B cell (primary cell): ENCODE data around the gene ZDHHC24. TPM values are rescaled to one million over a fixed set of nuclear protein-coding genes. Genes with fewer than 3 reads are reported as not detected.

Experiments used
- ATAC-seq: fragments of 200-7000 bp; cut with Tn5 transposase; one replicate; pipeline ENCODE4 v1.10.0; 2021; ENCODE audit warnings: low read depth, mild to moderate bottlenecking, moderate number of reproducible peaks, moderate library complexity
- CTCF ChIA-PET: fragments of 350-600 bp; sonication (Branson Sonifier 250); formaldehyde crosslinking; loops from one replicate; lab custom pipeline; 2021; ENCODE audit warnings: antibody characterized with exemption, inconsistent platforms; lab: Charles Lee
- POLR2A ChIA-PET: fragments of 350-600 bp; sonication (Branson Sonifier 250); formaldehyde crosslinking; loops from one replicate; lab custom pipeline; 2021; ENCODE audit warnings: antibody characterized with exemption; lab: Charles Lee
- DNase-seq: peaks from one replicate; pipeline ENCODE4 v3.0.0; 2013
- H2AFZ ChIP-seq: 2 replicates; pipeline ENCODE4 v1.6.1; 2012; ENCODE audit warnings: mild to moderate bottlenecking, low read depth, low read length; ENCODE audit not compliant: insufficient read depth, poor library complexity, severe bottlenecking
- H3K27ac ChIP-seq, 2 donors: 1 replicate in 1 of 2; 2 replicates in 1 of 2; pipeline ENCODE4 v1.5.1; 2012 to 2013; ENCODE audit warnings: low read length in 2 of 2, mild to moderate bottlenecking in 2 of 2, moderate library complexity in 1 of 2
- H3K27me3 ChIP-seq, 4 experiments: fragments of 200-600 bp in 1 of 4; sonication (generic) in 1 of 4; replicated peaks in 1 of 4; 1 replicate in 2 of 4; 2 replicates in 2 of 4; pipeline versions ENCODE4 v1.6.1 to v1.7.0; 2013 to 2016; ENCODE audit warnings: low read length in 3 of 4, mild to moderate bottlenecking in 2 of 4, mixed read lengths in 1 of 4, moderate library complexity in 1 of 4; ENCODE audit not compliant: insufficient read depth in 4 of 4, control insufficient read depth in 3 of 4; ENCODE audit errors: control extremely low read depth in 1 of 4
- H3K36me3 ChIP-seq, 2 experiments: replicated peaks in 1 of 2; 1 replicate in 1 of 2; 2 replicates in 1 of 2; pipeline versions ENCODE4 v1.6.1 to v1.7.1; 2013; ENCODE audit warnings: low read length in 1 of 2; ENCODE audit not compliant: insufficient read depth in 2 of 2, control insufficient read depth in 1 of 2; ENCODE audit errors: control extremely low read depth in 1 of 2, extremely low read depth in 1 of 2
- H3K4me1 ChIP-seq, 2 donors: fragments of 200-600 bp in 1 of 2; sonication (generic) in 1 of 2; 1 replicate in 1 of 2; 2 replicates in 1 of 2; pipeline versions ENCODE4 v1.5.1 to v1.6.1; 2013 to 2017; ENCODE audit warnings: low read length in 2 of 2; ENCODE audit not compliant: control insufficient read depth in 2 of 2, insufficient read depth in 2 of 2
- H3K4me2 ChIP-seq: replicated peaks from 2 replicates; pipeline ENCODE3; 2012; ENCODE audit warnings: mild to moderate bottlenecking, low read depth, low read length; ENCODE audit not compliant: poor library complexity, severe bottlenecking
- H3K4me3 ChIP-seq, 5 experiments: fragments of 200-600 bp in 1 of 5; sonication (generic) in 1 of 5; 1 replicate in 3 of 5; 2 replicates in 2 of 5; pipeline versions ENCODE4 v1.5.1 to v1.7.0; 2011 to 2016; ENCODE audit warnings: low read length in 4 of 5, mild to moderate bottlenecking in 4 of 5, low read depth in 2 of 5, control low read depth in 1 of 5, moderate library complexity in 1 of 5; ENCODE audit not compliant: insufficient read depth in 1 of 5; ENCODE audit errors: control extremely low read depth in 1 of 5, extremely low read depth in 1 of 5
- H3K79me2 ChIP-seq: fragments of 200-600 bp; sonication (generic); one replicate; pipeline ENCODE4 v1.6.0; 2016; ENCODE audit warnings: low read length; ENCODE audit not compliant: control insufficient read depth, insufficient read depth
- H3K9ac ChIP-seq: fragments of 200-600 bp; sonication (generic); 2 replicates; pipeline ENCODE4 v1.6.1; 2017; ENCODE audit warnings: mild to moderate bottlenecking, low read length, moderate library complexity
- H3K9me3 ChIP-seq, 3 donors: one replicate each; pipeline versions ENCODE4 v1.6.1 to v1.7.1; 2013; ENCODE audit warnings: low read length in 2 of 3; ENCODE audit not compliant: control insufficient read depth in 2 of 3, insufficient read depth in 1 of 3; ENCODE audit errors: control extremely low read depth in 1 of 3
- H4K20me1 ChIP-seq: 2 replicates; pipeline ENCODE4 v1.6.0; 2012; ENCODE audit warnings: mild to moderate bottlenecking, low read length; ENCODE audit not compliant: insufficient read depth, control insufficient read depth, poor library complexity, severe bottlenecking
- H3K27ac Mint-ChIP-seq: one replicate; pipeline ENCODE4 v1.8.0; 2021; ENCODE audit warnings: mixed read lengths
- H3K27me3 Mint-ChIP-seq: one replicate; pipeline ENCODE4 v1.8.0; 2021; ENCODE audit warnings: mixed read lengths
- H3K4me1 Mint-ChIP-seq: one replicate; pipeline ENCODE4 v1.8.0; 2021; ENCODE audit warnings: mixed read lengths
- H3K4me3 Mint-ChIP-seq: one replicate; pipeline ENCODE4 v1.8.0; 2021; ENCODE audit warnings: mixed read lengths
- H3K9me3 Mint-ChIP-seq: one replicate; pipeline ENCODE4 v1.8.0; 2022; ENCODE audit warnings: mixed read lengths; ENCODE audit not compliant: insufficient read depth
- CTCF ChIP-seq: fragments of 200-600 bp; IDR thresholded peaks from one replicate; pipeline ENCODE4 v1.8.0; 2022; ENCODE audit warnings: antibody characterized with exemption, mild to moderate bottlenecking
- EZH2 ChIP-seq: IDR thresholded peaks from 2 replicates; pipeline ENCODE4 v1.6.1; 2012; ENCODE audit warnings: borderline replicate concordance, low read depth, mild to moderate bottlenecking, moderate library complexity, low read length; ENCODE audit not compliant: insufficient read depth, poor library complexity, severe bottlenecking
- WGBS: methylation state at CpG from one replicate; pipeline ENCODE4 v1.1.5; 2013; ENCODE audit warnings: missing lambda C conversion rate; ENCODE audit not compliant: insufficient coverage; 5-methylcytosine and 5-hydroxymethylcytosine counted together
- intact Hi-C: fragments of 100-400 bp; cut with micrococcal nuclease; formaldehyde crosslinking; loops from one replicate; pipeline ENCODE4 v1.10.0; 2022
- polyA plus RNA-seq: library from polyadenylated mRNA; depleted of rRNA; stranded (reverse); fragments of >200 nt; gene quantifications from 2 replicates; pipeline ENCODE4 v1.2.3, GENCODE V29; 2012
- total RNA-seq, 2 donors: library from RNA; stranded (reverse); fragments of 120-200 nt in 1 of 2; gene quantifications; 1 replicate in 1 of 2; 2 replicates in 1 of 2; pipeline versions ENCODE4 v1.2.3 to v1.2.4, GENCODE V29; 2013 to 2022

ZDHHC24 gene
- total and polyA plus RNA-seq, 2 donors (not counting 1 experiment from before 2014, with no cell fraction given), result 29.7 to 32.6 TPM

DNA sequence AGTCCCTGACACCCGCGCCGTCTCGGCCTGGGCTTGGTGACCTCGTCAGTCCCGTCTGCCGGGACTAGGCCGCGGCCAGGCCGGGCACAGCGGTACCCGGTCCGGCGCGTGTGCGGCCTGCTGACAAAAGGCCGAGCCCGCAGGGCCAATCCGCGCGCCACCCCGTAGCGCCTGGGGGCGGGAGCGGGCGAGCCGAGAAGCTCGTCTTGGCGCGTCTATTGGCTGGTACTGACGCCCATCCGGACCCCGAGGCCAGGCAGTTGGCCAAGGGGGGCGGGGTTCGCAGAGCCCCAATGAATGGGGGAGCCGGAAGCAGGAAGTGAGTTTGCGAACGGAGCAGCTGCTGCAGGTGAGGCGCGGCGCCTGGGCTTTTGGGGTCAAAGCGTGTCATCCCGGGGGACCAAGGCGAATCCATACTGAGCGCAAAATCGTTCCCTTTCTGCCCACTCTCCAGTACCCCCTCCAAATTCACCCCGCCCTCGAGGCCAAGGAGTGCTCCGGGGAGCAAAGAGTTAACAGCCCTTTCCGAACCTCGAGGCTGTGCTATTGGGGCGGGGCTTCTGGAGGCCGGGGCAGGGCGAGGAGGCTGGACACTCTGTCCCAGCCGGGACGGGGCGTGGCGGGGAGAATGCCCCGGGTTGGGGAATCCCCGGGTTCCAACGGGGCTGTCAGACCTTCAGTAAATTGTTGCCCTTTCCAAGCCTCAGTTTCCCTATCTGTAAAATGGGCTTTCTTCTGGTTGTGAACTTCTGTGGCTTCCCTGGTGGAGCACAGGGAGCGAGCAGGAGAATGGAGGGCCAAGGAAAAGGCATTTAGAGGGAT is 65.5 kb downstream of the ZDHHC24 start, which contains the start of gene DPP3:
DPP3 (plus strand) TSS at position 318 of the 822 bp plus-strand sequence. CDS start 1,767 bp downstream, outside the sequence.
- peaks cover 20% of the 10 kb centered on the region for H3K4me1 Mint-ChIP-seq
- CTCF ChIA-PET, result interaction anchor here (0.7 to 3.6 kb wide), 14 partner anchors 12 to 198 kb away, joined by 3 to 45 read pairs (median 4); partner anchors contain the start of genes BBS1, MRPL11, PELI3 and RBM4

More for the DNA sequence above, 65.5 kb downstream of the ZDHHC24 start, which contains the start of gene DPP3:
- Histone ChIP-seq H3K4me1 (peaks cover 10 to 20% of the 10 kb centered on the region in 2 donors), H3K4me2 (peak within 1 kb of the TSS; percentile 88), H3K4me3 (peak within 1 kb of the TSS; percentile 36 to 92 (median 71)), H3K9ac (peak within 1 kb of the TSS; percentile 76), H3K36me3 (peaks cover 0 to 7% of the 10 kb centered on the region in 2 experiments), H3K9me3 (no peaks in the 10 kb centered on the region), H3K27me3 (no peaks in the 10 kb centered on the region), H3K27ac (peak within 1 kb of the TSS; percentile 63 to 85), H4K20me1 (no peaks in the 10 kb centered on the region), H2AFZ (peak within 1 kb of the TSS; percentile 94), H3K79me2 (peaks cover 12% of the 10 kb centered on the region)
- Mint-ChIP-seq H3K27me3 (no peaks in the 10 kb centered on the region), H3K27ac (peak within 1 kb of the TSS; percentile 93), H3K4me3 (peak within 1 kb of the TSS; percentile 92), H3K9me3 (no peaks in the 10 kb centered on the region)
- ATAC-seq (peak; percentile 97), DNase-seq (peak; percentile 96)
- WGBS, result under 1% methylated on average over 57 of the region's 62 CpGs
- POLR2A ChIA-PET, result interaction anchor here (0.6 to 2.2 kb wide), 11 partner anchors 11 to 363 kb away, joined by 3 to 18 read pairs (median 5); partner anchors contain the start of genes BBS1, MRPL11, PELI3 and RBM4
- TF ChIP-seq EZH2, result no peak
- no peak for TF ChIP-seq CTCF
- intact Hi-C loops, result loop anchor here (1.0 to 2.0 kb wide), 6 partner anchors 14 to 198 kb away; partner anchors contain the start of genes ACTN3, BBS1, PELI3 and ZDHHC24
